HG03565 (cell line): ENCODE measurements around the gene MOB3B.

Source experiments
- ATAC-seq: cut with Tn5 transposase; IDR thresholded peaks from one replicate; pipeline ENCODE4 v1.9.1; 2021; ENCODE audit warnings: mild to moderate bottlenecking, moderate library complexity; ENCODE audit not compliant: unreplicated experiment

The MOB3B gene

GRCh38 chr9:27394826-27395201 is 134.8 kb downstream of the MOB3B start:
- ATAC-seq = no peak

GRCh38 chr9:27394154-27394825 is 135.3 kb downstream of the MOB3B start:
- no peak for ATAC-seq

GRCh38 chr9:27393054-27393846 is 136.4 kb downstream of the MOB3B start:
- ATAC-seq = no peak

GRCh38 chr9:27392451-27392850 is 137.2 kb downstream of the MOB3B start:
- no peak for ATAC-seq

GRCh38 chr9:27391040-27391895 is 138.3 kb downstream of the MOB3B start:
- ATAC-seq = no peak

- ATAC-seq = no peak
Observed at GRCh38 chr9:27388150-27388549, 141.5 kb downstream of the MOB3B start.

- no peak for ATAC-seq
Observed at GRCh38 chr9:27387722-27388121, 141.9 kb downstream of the MOB3B start.

- no peak for ATAC-seq
Observed at GRCh38 chr9:27386571-27387091, 143.0 kb downstream of the MOB3B start.

- no peak for ATAC-seq
Observed at GRCh38 chr9:27385606-27386322, 143.8 kb downstream of the MOB3B start.

GRCh38 chr9:27384262-27385014 is 145.2 kb downstream of the MOB3B start:
- ATAC-seq = no peak

GRCh38 chr9:27383524-27383923 is 146.1 kb downstream of the MOB3B start:
- ATAC-seq = no peak

- ATAC-seq = no peak
Observed at GRCh38 chr9:27382975-27383374, 146.6 kb downstream of the MOB3B start.

GRCh38 chr9:27382308-27382707 is 147.3 kb downstream of the MOB3B start:
- ATAC-seq = no peak

- ATAC-seq = no peak
Observed at GRCh38 chr9:27379311-27380251, 150.0 kb downstream of the MOB3B start.

- peak; percentile 92 for ATAC-seq
Observed at GRCh38 chr9:27377811-27378456, 151.7 kb downstream of the MOB3B start.

- ATAC-seq = peak; percentile 9
Observed at GRCh38 chr9:27377147-27377807, 152.3 kb downstream of the MOB3B start.

- ATAC-seq = no peak
Observed at GRCh38 chr9:27373851-27374250, 155.8 kb downstream of the MOB3B start.

GRCh38 chr9:27372615-27373014 is 157.0 kb downstream of the MOB3B start:
- no peak for ATAC-seq
